ENCODE results near the gene BCAS3. TPM values are rescaled to one million over a fixed set of nuclear protein-coding genes. Genes with fewer than 3 reads are reported as not detected.
"Not testable (repeated sequence)": the region's sequence is repeated elsewhere in the genome, so short reads cannot be mapped to it uniquely, and the experiment has no call there.

The BCAS3 gene
- polyA plus RNA-seq, 1 experiment = 17.5 TPM

DNA sequence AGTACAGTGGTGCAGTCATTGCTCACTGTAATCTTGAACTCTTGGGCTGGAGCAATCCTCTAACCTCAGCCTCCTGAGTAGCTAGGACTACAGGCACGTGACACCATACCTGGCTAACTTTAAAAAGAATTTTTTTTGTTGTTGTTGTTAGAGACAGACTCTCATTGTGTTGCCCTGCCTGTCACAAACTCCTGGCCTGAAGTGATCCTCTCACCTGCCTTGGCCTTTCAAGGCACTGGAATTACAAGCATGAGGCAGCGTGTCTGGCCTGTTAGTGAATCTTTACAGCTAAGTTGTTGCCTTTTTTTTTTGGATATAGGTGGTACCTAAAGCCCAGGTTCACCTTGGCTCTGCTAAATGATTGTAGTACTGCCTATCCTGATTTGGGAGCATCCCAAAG lies 290.6 kb downstream of the BCAS3 start:
- H3K27me3 ChIP-seq (ENCODE audit: control insufficient read depth, insufficient read depth, low read length) = no peaks in the 10 kb centered on the region
- TF ChIP-seq, protein P1, sequence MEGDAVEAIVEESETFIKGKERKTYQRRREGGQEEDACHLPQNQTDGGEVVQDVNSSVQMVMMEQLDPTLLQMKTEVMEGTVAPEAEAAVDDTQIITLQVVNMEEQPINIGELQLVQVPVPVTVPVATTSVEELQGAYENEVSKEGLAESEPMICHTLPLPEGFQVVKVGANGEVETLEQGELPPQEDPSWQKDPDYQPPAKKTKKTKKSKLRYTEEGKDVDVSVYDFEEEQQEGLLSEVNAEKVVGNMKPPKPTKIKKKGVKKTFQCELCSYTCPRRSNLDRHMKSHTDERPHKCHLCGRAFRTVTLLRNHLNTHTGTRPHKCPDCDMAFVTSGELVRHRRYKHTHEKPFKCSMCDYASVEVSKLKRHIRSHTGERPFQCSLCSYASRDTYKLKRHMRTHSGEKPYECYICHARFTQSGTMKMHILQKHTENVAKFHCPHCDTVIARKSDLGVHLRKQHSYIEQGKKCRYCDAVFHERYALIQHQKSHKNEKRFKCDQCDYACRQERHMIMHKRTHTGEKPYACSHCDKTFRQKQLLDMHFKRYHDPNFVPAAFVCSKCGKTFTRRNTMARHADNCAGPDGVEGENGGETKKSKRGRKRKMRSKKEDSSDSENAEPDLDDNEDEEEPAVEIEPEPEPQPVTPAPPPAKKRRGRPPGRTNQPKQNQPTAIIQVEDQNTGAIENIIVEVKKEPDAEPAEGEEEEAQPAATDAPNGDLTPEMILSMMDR (IDR thresholded peaks at IDR 0.05; ENCODE audit: low read depth, low read length) = no peak
- H3K9me3 ChIP-seq (ENCODE audit: control insufficient read depth, insufficient read depth, low read length) = no peaks in the 10 kb centered on the region; the same call in 1 of the 2 replicates
- DNase-seq (ENCODE audit: low read depth, low spot score) = no peak
- H3K4me3 ChIP-seq (ENCODE audit: low read depth, low read length) = no peak overlapping the region
- CTCF ChIA-PET = no interaction called here
- H3K27ac ChIP-seq (ENCODE audit: low read depth, low read length) = no peak overlapping the region
- POLR2A ChIA-PET = no interaction called here

DNA sequence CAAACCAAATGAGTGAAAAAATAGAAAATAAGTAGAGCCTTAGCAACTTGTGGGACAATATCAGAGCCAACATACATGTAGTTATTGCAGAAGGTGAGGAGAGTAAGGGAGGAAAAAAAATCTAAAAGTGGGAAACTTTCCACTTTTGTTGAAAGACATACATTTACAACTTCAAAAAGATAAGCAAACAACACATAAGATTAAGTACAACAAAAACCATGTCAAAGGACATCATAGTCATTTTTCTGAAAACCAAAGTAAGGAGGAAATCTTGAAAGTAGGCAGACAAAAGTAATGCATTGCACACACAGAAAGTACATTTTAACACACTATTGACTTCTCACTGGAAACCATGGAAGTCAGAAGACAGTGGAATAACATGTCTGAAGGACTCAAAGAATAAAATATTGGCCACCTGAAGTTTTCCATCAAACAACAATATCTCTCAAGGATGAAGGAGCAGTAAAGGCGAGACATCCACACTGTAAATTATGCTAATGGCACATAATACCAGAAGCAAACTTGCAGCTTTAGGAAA lies 291.9 kb downstream of the BCAS3 start:
- TF ChIP-seq, protein P1 (IDR thresholded peaks at IDR 0.05; ENCODE audit: low read depth, low read length) = no peak
- Histone ChIP-seq H3K4me3 (ENCODE audit: low read depth, low read length) (no peak overlapping the region), H3K27me3 (ENCODE audit: control insufficient read depth, insufficient read depth, low read length) (no peaks in the 10 kb centered on the region), H3K9me3 (ENCODE audit: control insufficient read depth, insufficient read depth, low read length) (no peaks in the 10 kb centered on the region; the same call in 1 of the 2 replicates), H3K27ac (ENCODE audit: low read depth, low read length) (no peak overlapping the region)
- POLR2A ChIA-PET = no interaction called here
- CTCF ChIA-PET = interaction anchor here (0.6 kb wide), 1 partner anchor 173 kb away, joined by 3 read pairs; no protein-coding TSS in a partner anchor
- DNase-seq (ENCODE audit: low read depth, low spot score) = no peak

DNA sequence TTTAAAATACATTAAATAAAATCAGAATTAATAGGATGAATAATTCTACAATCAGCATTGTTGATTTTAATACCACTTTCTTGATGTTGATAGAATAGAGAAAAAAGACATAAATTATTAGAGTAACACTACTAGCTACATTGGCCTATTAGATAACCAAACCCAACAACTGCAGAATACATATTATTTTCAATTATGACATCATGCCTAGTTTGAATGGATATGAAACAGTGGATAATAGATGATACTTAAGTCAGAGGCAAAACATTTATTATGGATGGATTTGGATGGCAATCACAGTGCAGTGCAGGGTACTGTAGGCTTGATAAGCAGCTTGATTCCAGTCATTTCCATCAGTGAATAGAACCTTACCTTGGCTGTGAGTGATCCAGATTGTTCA lies 293.1 kb downstream of the BCAS3 start:
- no peak overlapping the region for H3K27ac ChIP-seq (ENCODE audit: low read depth, low read length)
- POLR2A ChIA-PET = interaction anchor here (1.8 kb wide), 1 partner anchor 429 kb away, joined by 6 read pairs; the partner anchor contains the start of gene TBX2
- CTCF ChIA-PET = interaction anchor here (0.9 to 1.4 kb wide), 8 partner anchors 31 to 441 kb away, joined by 3 to 7 read pairs (median 4); no protein-coding TSS in a partner anchor
- no peak for DNase-seq (ENCODE audit: low read depth, low spot score)
- H3K9me3 ChIP-seq (ENCODE audit: control insufficient read depth, insufficient read depth, low read length) = no peaks in the 10 kb centered on the region; the same call in 1 of the 2 replicates
- H3K27me3 ChIP-seq (ENCODE audit: control insufficient read depth, insufficient read depth, low read length) = no peaks in the 10 kb centered on the region
- no peak overlapping the region for H3K4me3 ChIP-seq (ENCODE audit: low read depth, low read length)
- TF ChIP-seq, protein P1 (IDR thresholded peaks at IDR 0.05; ENCODE audit: low read depth, low read length) = no peak

DNA sequence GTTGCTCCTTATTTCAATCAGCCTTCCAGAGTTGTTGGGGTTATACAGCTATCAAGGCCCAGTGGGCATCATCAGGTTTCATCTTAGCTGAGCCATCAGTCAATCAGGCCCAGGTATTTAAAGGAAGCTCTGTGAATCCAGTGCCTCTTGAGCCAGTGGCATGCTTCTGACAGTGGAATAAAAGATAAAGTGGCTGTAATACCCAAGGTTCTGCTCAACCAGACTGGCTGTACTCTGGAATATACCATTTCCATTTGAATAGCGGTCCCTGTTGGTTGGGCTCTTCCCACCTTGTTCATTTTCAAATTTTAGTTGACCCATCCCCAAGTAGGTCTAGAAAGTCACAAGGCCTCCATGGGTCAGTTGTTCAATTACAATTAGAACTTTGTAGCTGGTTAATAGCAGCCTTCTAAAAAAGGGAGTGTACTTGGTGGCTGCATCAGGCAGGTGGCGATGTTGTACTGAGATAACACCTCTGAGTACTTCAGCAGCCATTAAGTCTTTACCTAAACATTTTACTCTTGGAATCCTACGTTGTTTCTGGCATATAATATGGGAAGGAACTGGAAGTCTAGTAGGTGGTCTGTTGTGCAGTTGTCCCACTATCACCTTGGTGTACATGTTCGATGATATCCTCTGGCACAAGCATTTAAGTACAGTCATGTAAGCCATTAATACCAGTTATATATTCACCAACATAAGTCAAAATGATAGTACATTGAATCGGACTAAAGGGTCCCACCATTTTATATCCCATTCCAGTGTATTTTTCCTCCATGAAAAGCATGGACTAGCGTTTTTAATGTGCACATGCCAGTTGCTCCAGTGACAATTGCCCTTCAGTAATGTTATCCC lies 294.1 kb downstream of the BCAS3 start:
- peak; percentile 52 for DNase-seq (ENCODE audit: low read depth, low spot score)
- POLR2A ChIA-PET = interaction anchor here (0.7 to 1.8 kb wide), 5 partner anchors 337 to 440 kb away, joined by 3 to 17 read pairs (median 6); partner anchors contain the start of gene TBX2

DNA sequence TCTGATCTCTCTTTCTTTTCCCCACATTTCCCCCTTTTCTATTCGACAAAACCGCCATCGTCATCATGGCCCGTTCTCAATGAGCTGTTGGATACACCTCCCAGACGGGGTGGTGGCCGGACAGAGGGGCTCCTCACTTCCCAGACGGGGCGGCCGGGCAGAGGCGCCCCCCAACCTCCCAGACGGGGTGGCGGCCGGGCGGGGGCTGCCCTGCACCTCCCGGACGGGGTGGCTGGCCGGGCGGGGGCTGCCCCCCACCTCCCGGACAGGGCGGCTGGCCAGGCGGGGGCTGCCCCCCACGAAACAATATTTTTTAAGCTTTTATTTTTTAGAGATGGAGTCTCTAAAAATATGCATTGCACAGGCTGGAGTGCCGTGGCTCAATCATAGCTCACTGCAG lies 299.2 kb downstream of the BCAS3 start:
- POLR2A ChIA-PET; H3K9me3 ChIP-seq (ENCODE audit: control insufficient read depth, insufficient read depth, low read length); H3K27me3 ChIP-seq (ENCODE audit: control insufficient read depth, insufficient read depth, low read length); H3K4me3 ChIP-seq (ENCODE audit: low read depth, low read length); CTCF ChIA-PET; DNase-seq (ENCODE audit: low read depth, low spot score); H3K27ac ChIP-seq (ENCODE audit: low read depth, low read length): not testable (repeated sequence)

More for the DNA sequence above, 294.1 kb downstream of the BCAS3 start:
- CTCF ChIA-PET = interaction anchor here (0.6 to 1.9 kb wide), 31 partner anchors 9 to 858 kb away, joined by 3 to 18 read pairs (median 3); no protein-coding TSS in a partner anchor
- Histone ChIP-seq H3K4me3 (ENCODE audit: low read depth, low read length) (no peak overlapping the region), H3K27ac (ENCODE audit: low read depth, low read length) (no peak overlapping the region), H3K27me3 (ENCODE audit: control insufficient read depth, insufficient read depth, low read length) (no peaks in the 10 kb centered on the region), H3K9me3 (ENCODE audit: control insufficient read depth, insufficient read depth, low read length) (no peaks in the 10 kb centered on the region; the same call in 1 of the 2 replicates)
- TF ChIP-seq, protein P1 (IDR thresholded peaks at IDR 0.05; ENCODE audit: low read depth, low read length) = peak; percentile 79
